T-helper 17 cell (primary cell): ENCODE results near the gene SCML2. TPM values are rescaled to one million over a fixed set of nuclear protein-coding genes. Genes with fewer than 3 reads are reported as not detected.
"Not testable (repeated sequence)": the region's sequence is repeated elsewhere in the genome, so short reads cannot be mapped to it uniquely, and the experiment has no call there.

Experiments
- ATAC-seq: fragments of 150-1000 bp; cut with Tn5 transposase; 2 replicates; pipeline ENCODE4 v1.10.0; 2021; ENCODE audit warnings: mild to moderate bottlenecking, moderate library complexity
- DNase-seq, 3 donors: peaks; one replicate each; pipeline versions ENCODE4 v3.0.0 to v3.0.0-alpha.2; 2020 to 2021
- H3K9me3 ChIP-seq: one replicate; pipeline ENCODE4 v1.7.0; 2013; ENCODE audit warnings: low read length, mild to moderate bottlenecking; ENCODE audit not compliant: control insufficient read depth, poor library complexity, severe bottlenecking
- H3K27ac Mint-ChIP-seq: one replicate; pipeline ENCODE4 v1.8.0; 2022; ENCODE audit warnings: mild to moderate bottlenecking, moderate library complexity, mixed read lengths
- H3K27me3 Mint-ChIP-seq: one replicate; pipeline ENCODE4 v1.8.0; 2022; ENCODE audit warnings: mixed read lengths
- H3K36me3 Mint-ChIP-seq: one replicate; pipeline ENCODE4 v1.8.0; 2022; ENCODE audit warnings: low read depth, mixed read lengths
- H3K4me1 Mint-ChIP-seq: one replicate; pipeline ENCODE4 v1.8.0; 2022; ENCODE audit warnings: mild to moderate bottlenecking, mixed read lengths
- H3K4me3 Mint-ChIP-seq: one replicate; pipeline ENCODE4 v1.8.0; 2022; ENCODE audit warnings: mild to moderate bottlenecking, moderate library complexity, mixed read lengths
- total RNA-seq, 4 donors: library from RNA in 2 of 4; stranded (reverse) in 2 of 4; gene quantifications; one replicate each; pipeline ENCODE4 v1.2.3 and lab custom pipeline; 2022 to 2026

SCML2 gene
- total RNA-seq, 2 donors from 2014 or later: 0.22 to 0.78 TPM

- H3K4me1 Mint-ChIP-seq: peaks cover 7% of the 10 kb centered on the region
- no peak overlapping the region for H3K4me3 Mint-ChIP-seq
- H3K36me3 Mint-ChIP-seq: no peaks in the 10 kb centered on the region
- no peaks in the 10 kb centered on the region for H3K27me3 Mint-ChIP-seq
- DNase-seq: no peak
- H3K9me3 ChIP-seq: no peaks in the 10 kb centered on the region
- no peak overlapping the region for H3K27ac Mint-ChIP-seq
- ATAC-seq: no peak
These were observed 45.1 kb downstream of the SCML2 start for GRCh38 chrX:18309401-18309800.

GRCh38 chrX:18297251-18297650 is 57.2 kb downstream of the SCML2 start:
- Mint-ChIP-seq H3K36me3 (peaks cover 2% of the 10 kb centered on the region), H3K27ac (no peak overlapping the region), H3K27me3 (no peaks in the 10 kb centered on the region), H3K4me1 (no peaks in the 10 kb centered on the region), H3K4me3 (no peak overlapping the region)
- DNase-seq (no peak), ATAC-seq (no peak)
- no peaks in the 10 kb centered on the region for H3K9me3 ChIP-seq

- Mint-ChIP-seq H3K27ac (no peak overlapping the region), H3K27me3 (no peaks in the 10 kb centered on the region), H3K4me1 (no peaks in the 10 kb centered on the region), H3K4me3 (no peak overlapping the region), H3K36me3 (peaks cover 2% of the 10 kb centered on the region)
- DNase-seq: no peak
- H3K9me3 ChIP-seq: no peaks in the 10 kb centered on the region
- ATAC-seq: no peak
These were observed 59.6 kb downstream of the SCML2 start for GRCh38 chrX:18294893-18295292.

- Mint-ChIP-seq H3K36me3 (peaks cover 2% of the 10 kb centered on the region), H3K27ac (no peak overlapping the region), H3K4me1 (no peaks in the 10 kb centered on the region), H3K4me3 (no peak overlapping the region), H3K27me3 (no peaks in the 10 kb centered on the region)
- H3K9me3 ChIP-seq: no peaks in the 10 kb centered on the region
- DNase-seq (no peak), ATAC-seq (no peak)
These were observed 63.4 kb downstream of the SCML2 start for GRCh38 chrX:18291006-18291545.

- H3K9me3 ChIP-seq: no peaks in the 10 kb centered on the region
- Mint-ChIP-seq H3K36me3 (peaks cover under 1% of the 10 kb centered on the region), H3K27ac (no peak overlapping the region), H3K27me3 (no peaks in the 10 kb centered on the region), H3K4me1 (no peaks in the 10 kb centered on the region), H3K4me3 (no peak overlapping the region)
- DNase-seq: no peak
- no peak for ATAC-seq
These were observed 64.3 kb downstream of the SCML2 start for GRCh38 chrX:18290200-18290599.

GRCh38 chrX:18288716-18289115 is 65.8 kb downstream of the SCML2 start:
- no peak overlapping the region for H3K4me3 Mint-ChIP-seq
- H3K27me3 Mint-ChIP-seq: no peaks in the 10 kb centered on the region
- no peak for DNase-seq
- H3K9me3 ChIP-seq: no peaks in the 10 kb centered on the region
- no peaks in the 10 kb centered on the region for H3K4me1 Mint-ChIP-seq
- H3K36me3 Mint-ChIP-seq: no peaks in the 10 kb centered on the region
- no peak for ATAC-seq
- H3K27ac Mint-ChIP-seq: no peak overlapping the region

- ATAC-seq (no peak), DNase-seq (no peak)
- Mint-ChIP-seq H3K4me3 (no peak overlapping the region), H3K27ac (no peak overlapping the region), H3K4me1 (no peaks in the 10 kb centered on the region), H3K36me3 (no peaks in the 10 kb centered on the region), H3K27me3 (no peaks in the 10 kb centered on the region)
- no peaks in the 10 kb centered on the region for H3K9me3 ChIP-seq
These were observed 68.1 kb downstream of the SCML2 start for GRCh38 chrX:18286322-18286831.

GRCh38 chrX:18278449-18278848 is 76.0 kb downstream of the SCML2 start:
- Mint-ChIP-seq H3K4me3 (no peak overlapping the region), H3K27me3 (no peaks in the 10 kb centered on the region), H3K4me1 (no peaks in the 10 kb centered on the region), H3K27ac (no peak overlapping the region), H3K36me3 (no peaks in the 10 kb centered on the region)
- DNase-seq (no peak), ATAC-seq (no peak)
- no peaks in the 10 kb centered on the region for H3K9me3 ChIP-seq

GRCh38 chrX:18272222-18272621 is 82.3 kb downstream of the SCML2 start:
- H3K9me3 ChIP-seq: no peaks in the 10 kb centered on the region
- Mint-ChIP-seq H3K4me3 (no peak overlapping the region), H3K27ac (no peak overlapping the region), H3K4me1 (no peaks in the 10 kb centered on the region), H3K27me3 (no peaks in the 10 kb centered on the region), H3K36me3 (no peaks in the 10 kb centered on the region)
- no peak for ATAC-seq
- DNase-seq: no peak

DNA sequence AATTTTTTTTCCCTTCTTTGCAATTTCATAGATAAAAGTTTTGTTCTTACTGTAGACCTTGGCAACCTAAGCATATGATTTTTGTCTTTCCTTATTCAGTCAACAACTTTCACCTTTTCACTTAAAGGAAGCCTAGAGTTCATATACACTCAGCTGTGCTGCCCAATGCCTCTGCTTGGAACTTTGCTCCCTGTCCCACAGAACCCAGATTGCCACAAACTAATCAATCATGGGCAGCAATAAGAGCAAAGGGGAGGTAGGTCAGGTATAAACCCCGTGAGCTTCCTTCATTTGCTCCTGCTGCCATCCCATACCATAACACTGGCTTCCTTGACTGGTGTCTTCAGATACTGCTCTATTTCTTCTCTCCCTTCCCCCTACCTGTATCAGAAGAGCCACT is 82.8 kb downstream of the SCML2 start:
- H3K4me3 Mint-ChIP-seq: no peak overlapping the region
- no peaks in the 10 kb centered on the region for H3K27me3 Mint-ChIP-seq
- H3K9me3 ChIP-seq: no peaks in the 10 kb centered on the region
- no peaks in the 10 kb centered on the region for H3K4me1 Mint-ChIP-seq
- DNase-seq (no peak), ATAC-seq (no peak)
- H3K27ac Mint-ChIP-seq: no peak overlapping the region
- H3K36me3 Mint-ChIP-seq: no peaks in the 10 kb centered on the region

- H3K4me3 Mint-ChIP-seq: no peak overlapping the region
These were observed 83.2 kb downstream of the SCML2 start for GRCh38 chrX:18271309-18271708.

GRCh38 chrX:18255059-18255458 is 99.4 kb downstream of the SCML2 start:
- no peaks in the 10 kb centered on the region for H3K9me3 ChIP-seq
- DNase-seq: no peak
- H3K27ac Mint-ChIP-seq: peak overlapping the region; percentile 8
- H3K36me3 Mint-ChIP-seq: no peaks in the 10 kb centered on the region
- H3K27me3 Mint-ChIP-seq: no peaks in the 10 kb centered on the region
- no peak for ATAC-seq
- no peaks in the 10 kb centered on the region for H3K4me1 Mint-ChIP-seq
- no peak overlapping the region for H3K4me3 Mint-ChIP-seq

More at GRCh38 chrX:18271309-18271708, 83.2 kb downstream of the SCML2 start:
- Mint-ChIP-seq H3K27me3 (no peaks in the 10 kb centered on the region), H3K4me1 (no peaks in the 10 kb centered on the region), H3K36me3 (no peaks in the 10 kb centered on the region), H3K27ac (no peak overlapping the region)
- H3K9me3 ChIP-seq: no peaks in the 10 kb centered on the region
- ATAC-seq (no peak), DNase-seq (no peak)

DNA sequence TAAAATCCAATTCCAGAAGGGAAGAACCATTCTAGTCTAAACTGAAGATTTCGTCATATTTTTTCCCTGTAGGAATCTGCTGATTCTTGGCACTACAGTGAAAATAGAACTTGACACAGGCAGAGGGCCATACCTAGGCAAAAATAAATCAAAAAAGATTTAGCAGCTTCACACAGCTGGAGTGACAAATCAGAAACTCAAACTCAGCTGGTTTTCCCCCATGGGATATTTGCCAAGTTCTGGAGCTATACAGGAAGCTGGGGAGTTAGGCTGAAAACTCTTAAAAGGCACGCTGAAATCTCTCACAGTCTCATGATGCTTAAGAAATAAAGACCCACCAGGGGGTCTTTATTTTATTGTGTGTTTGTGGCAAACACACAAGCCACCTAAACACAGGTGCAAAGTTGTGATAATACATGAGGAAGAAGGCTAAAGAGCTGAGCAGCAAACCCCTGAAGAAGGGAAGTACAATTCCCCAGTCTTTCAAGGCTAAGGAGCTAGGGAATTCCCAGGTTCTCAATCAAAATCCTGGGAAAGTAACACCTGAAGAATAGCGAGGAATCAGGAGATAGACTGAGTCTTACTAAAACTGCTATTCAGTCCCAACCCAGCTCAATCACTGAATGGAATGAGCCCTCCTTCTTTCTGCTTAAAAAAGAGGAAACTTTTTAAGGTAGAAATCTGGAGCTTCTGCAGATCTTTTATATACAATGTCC is 101.7 kb downstream of the SCML2 start:
- no peak overlapping the region for H3K27ac Mint-ChIP-seq
- DNase-seq (no peak), ATAC-seq (no peak)
- H3K36me3 Mint-ChIP-seq: no peaks in the 10 kb centered on the region
- H3K4me3 Mint-ChIP-seq: no peak overlapping the region
- H3K27me3 Mint-ChIP-seq: no peaks in the 10 kb centered on the region
- no peaks in the 10 kb centered on the region for H3K4me1 Mint-ChIP-seq
- H3K9me3 ChIP-seq: no peaks in the 10 kb centered on the region

DNA sequence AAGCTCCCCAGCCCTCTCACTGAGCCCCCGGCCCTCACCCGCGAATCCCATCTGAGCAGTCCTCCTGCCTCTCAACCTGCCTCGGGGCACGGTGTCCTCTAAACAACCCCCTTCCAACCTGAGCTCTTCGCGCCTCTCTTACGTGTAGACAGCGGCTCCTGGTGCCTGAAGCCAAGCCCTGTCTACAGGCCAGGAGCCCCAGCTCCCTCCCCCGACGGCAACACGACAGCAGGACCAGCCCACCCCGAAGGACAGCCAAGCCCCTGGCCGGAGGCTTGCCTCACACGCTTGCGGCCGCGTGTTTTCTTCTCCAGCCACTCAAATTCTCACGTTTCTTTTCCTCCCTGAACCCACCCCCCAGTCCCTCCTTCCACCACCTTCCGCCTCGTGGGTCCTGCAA is 124.8 kb downstream of the SCML2 start:
- H3K9me3 ChIP-seq, H3K36me3 Mint-ChIP-seq, ATAC-seq, H3K4me3 Mint-ChIP-seq, H3K27ac Mint-ChIP-seq, DNase-seq, H3K4me1 Mint-ChIP-seq: not testable (repeated sequence)
- peaks cover 11% of the 10 kb centered on the region for H3K27me3 Mint-ChIP-seq
